Cardiac septum (tissue), 1 donor: ENCODE data around the gene PPFIBP1. TPM values are rescaled to one million over a fixed set of nuclear protein-coding genes. Genes with fewer than 3 reads are reported as not detected.

Experiments used
- DNase-seq: peaks from one replicate; pipeline ENCODE4 v3.0.0-alpha.2; 2020; ENCODE audit warnings: low spot score
- intact Hi-C: fragments of 100-400 bp; cut with DNase I; formaldehyde crosslinking; loops from one replicate; pipeline ENCODE4 v1.14.0; 2022
- total RNA-seq: library from RNA; stranded (reverse); fragmentation: NEBNext Ultra II Directional; extraction: Animal tissue kit (Norgen Biotek cat#: 25700); gene quantifications from one replicate; pipeline ENCODE4 v1.2.1, GENCODE V29; 2021
- donor health status: DM: no; HTN: no; CAD: no.

The PPFIBP1 gene
- total RNA-seq, 1 donor from 2014 or later, result 219 TPM

DNA sequence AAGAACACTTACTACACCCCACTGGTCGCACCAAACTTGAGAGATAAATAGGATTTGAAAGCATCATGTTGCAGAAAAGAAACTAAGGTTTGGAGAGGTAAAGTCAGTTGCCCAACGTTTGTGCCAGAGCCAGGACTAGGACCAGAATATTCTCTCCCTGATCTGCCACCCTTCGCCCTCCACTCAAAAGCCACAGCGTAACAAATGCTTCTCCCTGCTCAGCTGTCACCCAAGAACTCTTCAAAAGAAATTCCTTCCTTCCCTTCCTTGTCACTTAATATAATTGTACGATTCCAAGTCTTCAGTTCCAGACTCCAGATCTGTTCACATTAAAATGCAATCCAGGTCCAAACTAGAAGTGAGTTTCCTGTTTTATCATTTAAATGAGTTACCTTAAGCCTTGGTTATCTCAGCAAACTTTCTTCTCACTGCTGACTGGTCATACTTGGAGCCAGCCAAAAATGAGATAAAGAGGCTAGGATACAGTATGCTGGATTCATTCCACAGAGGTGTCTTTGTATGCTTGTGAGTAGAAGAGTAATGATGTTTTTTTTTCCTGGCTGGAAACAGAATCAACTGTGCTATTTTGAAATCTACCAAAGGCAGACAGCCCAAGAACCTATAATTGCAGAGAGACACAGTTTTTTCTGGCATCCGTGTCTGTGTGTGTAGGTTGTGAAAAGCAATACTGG is 12.8 kb upstream of the PPFIBP1 start:
- DNase-seq, result no peak
- intact Hi-C loops, result loop anchor here (5.0 kb wide), 1 partner anchor 41 kb away; no protein-coding TSS in a partner anchor

DNA sequence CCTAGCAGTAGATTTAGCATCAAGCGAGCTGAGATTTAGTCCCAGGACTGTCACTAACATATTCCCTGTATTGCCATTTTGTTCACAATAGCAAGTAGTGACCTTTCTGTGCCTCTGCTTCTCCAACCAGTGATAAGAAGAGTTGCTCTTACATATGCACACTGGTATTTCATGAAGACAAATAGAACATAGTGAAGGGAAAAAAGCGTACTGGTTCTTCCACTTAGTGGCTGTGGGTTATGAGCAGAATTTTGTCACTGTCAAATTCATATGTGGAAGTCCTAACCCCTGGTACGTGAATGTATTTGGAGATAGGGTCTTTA is 12.3 kb upstream of the PPFIBP1 start:
- intact Hi-C loops, result loop anchor here (5.0 kb wide), 1 partner anchor 41 kb away; no protein-coding TSS in a partner anchor
- no peak for DNase-seq

DNA sequence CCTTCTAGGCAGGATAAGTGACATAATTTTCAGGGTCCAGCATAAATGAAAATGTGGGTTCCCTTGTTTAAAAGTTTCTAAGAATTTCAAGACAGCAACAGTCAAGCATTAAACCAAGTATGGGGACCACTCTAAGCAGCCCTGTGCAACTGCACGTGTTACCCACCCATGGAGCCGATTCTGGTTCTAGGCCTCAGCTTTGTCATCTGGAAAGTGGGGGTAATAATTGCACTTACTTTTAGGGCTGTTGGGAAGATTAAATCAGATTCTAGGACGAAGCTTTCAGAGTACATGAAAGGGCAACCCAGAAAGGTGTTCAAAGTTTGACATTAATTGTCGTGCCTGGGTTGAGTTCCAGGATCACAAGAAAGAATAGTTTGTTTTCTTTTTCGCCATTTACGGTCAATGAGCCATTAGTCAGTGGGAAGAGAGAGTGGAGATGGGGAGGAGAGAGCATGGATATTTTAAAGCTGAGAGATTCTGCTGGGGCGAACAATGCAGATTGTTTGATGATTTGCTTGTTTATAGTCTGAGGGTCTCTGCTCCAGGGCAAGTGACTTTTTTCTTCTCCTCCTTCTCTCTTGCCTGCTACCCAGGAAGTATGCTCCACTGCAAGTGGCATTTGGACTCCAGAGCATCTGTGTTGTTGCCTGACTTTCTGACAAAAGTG is 10.7 kb upstream of the PPFIBP1 start:
- intact Hi-C loops, result loop anchor here (5.0 kb wide), 1 partner anchor 39 kb away; no protein-coding TSS in a partner anchor
- DNase-seq, result no peak

DNA sequence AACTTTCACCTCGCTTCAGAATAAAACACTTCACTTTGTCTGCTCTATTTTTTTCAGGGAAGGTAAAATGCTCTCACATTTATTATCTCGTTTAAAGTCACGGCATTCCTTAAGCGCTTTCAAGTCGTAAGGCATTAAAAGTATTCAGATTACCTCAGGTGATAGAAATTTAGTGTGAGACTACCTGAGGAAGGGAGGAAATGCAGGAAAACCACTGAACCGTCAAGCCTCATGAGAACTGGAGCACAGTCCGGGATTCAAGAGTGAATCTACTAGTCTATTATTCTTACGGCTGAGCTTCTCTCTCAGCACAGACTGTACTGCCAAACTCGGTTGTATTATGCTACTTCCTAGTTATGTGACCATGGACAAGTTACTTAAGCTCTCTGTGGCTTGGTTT is 8.3 kb upstream of the PPFIBP1 start:
- no peak for DNase-seq
- intact Hi-C loops, result no loop called here

DNA sequence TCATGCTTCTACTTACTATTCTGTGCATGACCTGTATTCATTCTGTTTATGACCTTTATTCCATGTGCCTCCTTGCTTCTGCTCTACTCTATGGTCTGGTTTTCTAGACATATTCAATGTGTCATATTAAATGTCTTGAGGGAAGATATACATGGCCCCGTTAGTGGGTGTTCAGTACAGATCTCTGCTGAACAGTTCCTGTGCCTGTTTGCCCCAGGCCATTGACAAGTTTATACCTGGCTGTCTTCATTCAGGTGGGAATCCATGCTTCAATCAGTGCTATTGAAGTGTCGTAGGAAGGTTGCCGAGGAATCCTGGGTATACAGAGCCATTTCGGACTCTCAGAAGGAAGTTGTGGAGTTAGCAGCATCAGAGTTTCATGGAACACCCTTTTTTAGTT is 7.4 kb upstream of the PPFIBP1 start:
- intact Hi-C loops, result no loop called here
- DNase-seq, result no peak

DNA sequence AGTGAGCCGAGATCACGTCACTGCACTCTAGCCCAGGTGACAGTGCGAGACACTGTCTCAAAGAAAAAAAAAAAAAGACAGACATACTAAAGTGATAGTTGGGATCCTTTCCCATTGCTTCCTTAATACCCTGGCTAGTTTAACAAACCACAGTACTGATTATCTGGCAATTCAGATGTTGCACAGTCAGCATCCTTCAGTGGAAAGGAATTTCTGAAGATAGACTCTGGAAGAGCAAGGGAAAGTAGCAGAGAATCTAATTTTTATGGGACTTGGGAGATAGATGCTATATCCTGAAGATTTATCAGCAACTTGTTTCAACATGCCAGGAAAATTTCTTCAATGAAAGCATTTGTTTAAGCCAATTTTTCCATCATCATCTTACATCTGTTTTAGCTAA is 6.5 kb upstream of the PPFIBP1 start:
- no peak for DNase-seq
- intact Hi-C loops, result no loop called here

DNA sequence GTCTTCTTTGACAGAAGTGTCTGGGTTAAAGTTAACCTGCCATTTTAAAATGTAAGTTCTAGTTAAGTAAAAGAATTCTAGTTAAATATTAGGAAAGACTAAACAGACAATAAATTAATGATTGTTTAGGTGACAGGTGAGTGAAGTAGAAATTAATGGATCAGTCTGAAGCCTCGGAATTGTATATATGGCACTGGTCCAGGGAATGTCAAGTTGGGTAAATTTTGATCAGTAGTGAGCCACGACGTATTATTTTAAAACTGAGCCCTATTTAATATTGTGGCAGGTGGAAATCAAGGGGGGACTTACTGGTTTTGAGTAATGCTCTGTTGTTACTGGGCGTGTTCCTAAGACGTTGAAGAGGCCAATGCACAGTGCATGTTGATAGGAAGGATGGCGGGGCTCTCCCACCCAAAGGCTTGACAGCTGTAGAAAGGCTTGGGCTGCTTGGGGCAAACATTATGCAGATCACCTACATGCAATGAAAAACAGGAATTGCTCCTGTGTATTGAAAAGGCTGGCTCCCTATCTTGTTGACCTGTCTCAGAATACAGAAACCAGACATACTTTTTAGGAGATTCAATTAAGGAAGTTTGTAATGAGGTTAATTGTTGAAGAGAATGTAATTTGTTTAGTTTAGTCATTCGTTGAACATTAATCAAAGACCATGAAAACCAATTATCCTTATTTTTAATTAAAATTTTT is 5.9 kb upstream of the PPFIBP1 start:
- intact Hi-C loops, result no loop called here
- DNase-seq, result no peak

DNA sequence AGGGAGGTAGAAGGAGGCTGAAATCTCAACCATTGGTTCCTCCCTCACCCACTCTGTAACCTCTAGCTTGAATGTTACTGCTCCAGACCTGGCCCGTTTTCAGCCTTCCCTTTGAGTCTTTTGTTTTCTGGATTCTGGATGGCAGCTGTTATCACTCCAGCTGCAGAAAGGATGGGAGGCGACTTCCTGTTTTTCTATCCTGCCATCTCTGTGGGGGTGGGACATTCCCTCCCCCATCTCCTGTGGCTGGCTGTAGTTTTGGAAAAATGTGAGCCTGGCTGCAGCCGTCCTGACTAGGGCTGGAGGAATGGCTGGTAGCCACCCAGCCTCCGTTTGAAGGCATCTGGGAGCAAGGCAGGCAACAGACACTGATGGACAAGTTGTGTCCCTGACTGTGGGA is 2.9 kb upstream of the PPFIBP1 start:
- no peak for DNase-seq
- intact Hi-C loops, result loop anchor here (5.0 to 10.0 kb wide), 3 partner anchors 54 to 84 kb away; no protein-coding TSS in a partner anchor

DNA sequence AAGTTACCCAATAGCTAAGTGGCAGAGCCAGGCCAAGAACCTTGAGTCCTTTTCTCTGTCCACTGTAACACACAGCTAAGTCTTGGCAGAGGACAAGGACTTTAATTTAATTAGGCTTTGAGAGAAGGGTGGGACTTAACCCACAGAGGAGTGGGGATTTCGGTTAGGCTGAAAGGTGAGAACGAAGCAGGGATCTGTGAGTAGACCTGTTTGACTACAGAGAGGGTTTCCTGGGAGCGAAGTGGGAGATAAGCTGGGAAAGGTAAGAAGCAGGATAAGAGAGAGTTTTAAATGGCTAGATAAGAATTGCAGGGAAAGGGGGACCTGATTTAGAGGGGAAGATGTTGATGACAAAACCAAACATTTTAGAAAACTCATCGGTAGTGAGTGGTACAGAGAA is 2.0 kb upstream of the PPFIBP1 start:
- no peak for DNase-seq
- intact Hi-C loops, result loop anchor here (5.0 to 10.0 kb wide), 3 partner anchors 53 to 85 kb away; no protein-coding TSS in a partner anchor

DNA sequence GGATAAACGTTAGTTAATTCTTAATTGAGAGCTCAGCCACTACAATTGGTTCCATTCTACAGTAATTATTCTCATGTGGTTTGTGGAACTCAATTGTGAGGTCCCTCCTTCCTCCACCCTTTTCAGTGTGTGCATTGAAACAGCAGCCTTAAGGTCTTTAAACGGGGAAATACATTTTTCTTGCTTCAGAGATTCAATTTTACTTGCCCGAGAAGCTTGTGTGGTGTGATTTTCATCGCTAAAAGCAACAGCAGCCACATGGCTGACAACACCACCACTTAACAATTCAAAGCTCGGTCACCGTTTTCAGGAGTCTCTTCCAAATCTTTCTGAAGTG is 733 bp upstream of the PPFIBP1 start:
- DNase-seq, result no peak
- intact Hi-C loops, result loop anchor here (5.0 to 10.0 kb wide), 3 partner anchors 52 to 86 kb away; no protein-coding TSS in a partner anchor

DNA sequence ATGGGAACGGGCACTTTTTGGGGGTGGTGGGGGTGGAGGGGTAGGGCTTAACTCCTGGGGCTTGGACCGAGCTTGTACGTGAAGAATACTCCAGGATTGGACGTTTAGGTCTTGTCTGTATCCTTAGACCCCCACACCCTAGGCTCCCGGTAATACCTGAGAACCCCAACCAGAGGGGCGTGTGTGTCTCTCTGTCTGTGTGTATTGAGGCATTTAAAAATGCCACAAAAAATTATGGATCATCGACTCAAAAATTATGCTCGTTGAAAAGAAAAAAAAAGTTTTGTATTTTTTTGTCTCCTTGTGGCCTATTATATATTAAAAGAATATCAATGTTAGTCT is 459 bp downstream of the PPFIBP1 start:
- no peak for DNase-seq
- intact Hi-C loops, result loop anchor here (2.0 to 10.0 kb wide), 5 partner anchors 26 to 110 kb away; no protein-coding TSS in a partner anchor

DNA sequence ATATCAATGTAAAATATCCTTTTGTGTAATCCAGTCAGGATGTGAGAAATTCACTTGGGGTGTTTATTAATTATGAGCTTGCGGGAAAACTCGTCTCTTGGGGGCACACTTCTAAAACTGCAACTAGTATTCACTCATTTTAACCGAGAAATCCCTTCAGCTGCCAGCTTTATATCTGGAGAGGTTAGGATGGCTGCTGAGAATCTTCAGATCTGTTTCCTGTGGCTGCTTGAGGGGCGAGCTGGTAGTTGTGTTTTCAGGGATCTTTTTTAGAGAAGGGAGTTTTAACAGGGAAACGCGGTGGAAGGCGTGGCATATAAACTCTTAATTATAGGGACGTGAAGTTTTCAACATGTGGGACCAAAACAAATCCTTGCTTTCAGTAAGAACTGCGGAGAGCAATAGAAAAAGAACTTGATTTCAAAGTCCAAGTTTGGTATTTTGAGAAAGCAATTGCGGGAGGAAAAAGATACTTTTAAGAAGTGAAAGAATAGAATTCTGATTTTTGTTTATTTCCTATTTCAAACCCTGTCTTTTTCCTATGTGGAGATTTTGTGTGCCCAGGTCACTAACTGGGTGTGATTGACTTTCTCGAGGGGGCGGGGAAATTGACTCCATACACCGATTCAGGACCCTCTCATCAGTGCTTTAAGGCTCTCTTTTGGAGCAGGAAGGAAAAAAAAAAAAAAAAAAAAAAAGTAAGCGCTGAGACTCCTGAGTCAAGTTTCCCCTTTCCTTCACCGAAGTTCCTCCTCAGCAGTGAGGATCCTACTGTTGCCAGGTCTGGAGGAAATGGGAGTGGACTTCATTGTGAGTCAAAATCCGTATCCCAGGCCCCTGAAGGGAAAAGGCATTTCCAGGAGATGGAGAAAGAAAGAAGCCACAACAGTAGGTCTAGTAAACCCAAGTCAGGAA is 1.1 kb downstream of the PPFIBP1 start:
- intact Hi-C loops, result loop anchor here (2.0 to 10.0 kb wide), 5 partner anchors 26 to 110 kb away; no protein-coding TSS in a partner anchor

DNA sequence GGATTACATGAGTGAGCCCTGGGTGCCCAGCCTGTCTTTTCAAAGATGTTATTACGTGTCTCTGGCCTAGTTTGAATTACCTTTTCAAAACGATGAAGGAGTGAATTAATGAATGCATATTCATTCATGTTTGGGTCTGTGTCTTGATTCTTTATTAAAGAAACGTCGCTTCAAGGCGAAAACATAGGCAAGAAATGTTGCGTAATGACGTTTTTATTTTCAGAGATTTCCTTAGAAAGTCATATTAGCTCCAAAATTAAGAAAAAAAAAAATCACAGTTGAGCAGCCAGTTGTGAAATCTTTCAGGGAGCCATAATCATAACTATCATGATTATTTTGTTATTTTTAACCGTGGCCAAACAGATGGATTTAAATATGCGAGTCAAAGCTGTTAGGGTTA is 3.5 kb downstream of the PPFIBP1 start:
- no peak for DNase-seq

More for the DNA sequence above, 1.1 kb downstream of the PPFIBP1 start:
- DNase-seq, result no peak

DNA sequence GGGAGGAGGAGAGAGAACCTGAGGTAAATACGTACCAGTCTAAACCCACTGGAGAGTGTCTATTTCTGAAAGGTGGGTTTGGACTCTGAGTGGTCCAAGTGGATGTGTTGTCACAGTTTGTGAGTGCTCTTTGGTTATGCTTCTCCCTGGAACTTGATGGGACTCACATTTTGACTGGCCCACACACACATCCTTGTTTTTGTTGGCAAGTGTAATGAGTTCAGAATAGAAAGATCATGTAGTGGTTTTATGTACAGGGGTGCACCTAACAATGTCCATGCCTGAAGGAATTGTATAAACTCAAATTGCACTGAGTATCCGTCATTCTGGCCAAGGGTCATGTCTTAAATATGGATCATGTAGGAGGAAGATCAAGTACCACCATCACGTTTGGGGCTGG is 4.8 kb downstream of the PPFIBP1 start:
- intact Hi-C loops, result loop anchor here (10.0 kb wide), 1 partner anchor 46 kb away; no protein-coding TSS in a partner anchor
- no peak for DNase-seq

More for the DNA sequence above, 3.5 kb downstream of the PPFIBP1 start:
- intact Hi-C loops, result loop anchor here (10.0 kb wide), 1 partner anchor 47 kb away; no protein-coding TSS in a partner anchor

DNA sequence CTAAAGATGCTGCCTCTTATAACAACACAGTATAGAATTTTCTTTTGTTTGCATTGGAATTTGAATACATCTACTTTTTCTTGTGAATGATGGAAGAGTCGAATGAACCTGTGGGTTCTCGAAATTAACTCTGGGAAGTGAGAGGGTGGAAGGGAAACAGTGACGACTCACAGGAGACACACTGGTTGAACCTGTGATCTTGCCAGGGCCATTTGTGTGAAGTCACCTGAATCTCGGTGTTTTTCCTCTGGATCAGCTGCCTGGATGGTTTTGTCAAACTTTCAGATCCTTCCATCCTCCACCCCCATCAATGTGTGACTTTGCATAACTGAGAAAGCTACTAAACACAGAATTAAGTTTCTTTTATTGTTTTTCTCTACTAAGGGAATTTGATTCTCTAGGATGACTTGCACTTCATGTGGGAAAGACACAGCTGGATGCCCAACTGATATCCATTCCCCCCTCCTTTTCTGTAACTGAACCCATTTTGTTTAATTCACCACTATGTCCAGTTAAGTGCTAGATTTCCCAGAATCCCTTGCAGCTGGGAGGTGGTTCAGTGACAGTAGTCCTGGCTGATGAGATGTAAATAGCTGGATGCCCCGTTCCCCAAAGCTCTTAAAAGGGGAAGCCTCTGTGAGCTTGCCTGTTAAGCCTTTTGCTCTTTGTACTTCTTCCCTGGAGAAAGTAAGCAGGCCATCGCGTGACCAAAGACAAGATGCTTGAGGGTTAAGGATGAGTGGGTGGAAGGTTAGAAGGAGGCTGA is 6.3 kb downstream of the PPFIBP1 start:
- intact Hi-C loops, result no loop called here
- no peak for DNase-seq

DNA sequence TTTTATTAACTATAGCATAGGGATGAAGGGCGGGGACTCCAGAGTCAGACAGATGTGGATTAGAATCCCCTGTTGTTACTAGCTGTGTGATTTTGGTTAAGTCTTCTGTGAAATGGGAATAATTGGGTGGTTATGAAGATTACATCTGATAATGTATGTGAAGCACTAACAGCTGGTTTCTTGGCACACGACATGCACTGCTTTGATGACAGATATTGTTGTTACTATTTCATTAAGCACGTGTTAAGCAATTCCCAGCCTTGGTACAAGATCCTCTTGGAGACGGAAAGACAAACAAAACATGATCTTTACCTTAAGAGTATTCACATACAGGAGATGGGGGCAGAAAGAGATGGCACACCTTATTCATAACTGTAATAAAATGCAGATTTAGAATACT is 7.9 kb downstream of the PPFIBP1 start:
- intact Hi-C loops, result no loop called here
- DNase-seq, result no peak

DNA sequence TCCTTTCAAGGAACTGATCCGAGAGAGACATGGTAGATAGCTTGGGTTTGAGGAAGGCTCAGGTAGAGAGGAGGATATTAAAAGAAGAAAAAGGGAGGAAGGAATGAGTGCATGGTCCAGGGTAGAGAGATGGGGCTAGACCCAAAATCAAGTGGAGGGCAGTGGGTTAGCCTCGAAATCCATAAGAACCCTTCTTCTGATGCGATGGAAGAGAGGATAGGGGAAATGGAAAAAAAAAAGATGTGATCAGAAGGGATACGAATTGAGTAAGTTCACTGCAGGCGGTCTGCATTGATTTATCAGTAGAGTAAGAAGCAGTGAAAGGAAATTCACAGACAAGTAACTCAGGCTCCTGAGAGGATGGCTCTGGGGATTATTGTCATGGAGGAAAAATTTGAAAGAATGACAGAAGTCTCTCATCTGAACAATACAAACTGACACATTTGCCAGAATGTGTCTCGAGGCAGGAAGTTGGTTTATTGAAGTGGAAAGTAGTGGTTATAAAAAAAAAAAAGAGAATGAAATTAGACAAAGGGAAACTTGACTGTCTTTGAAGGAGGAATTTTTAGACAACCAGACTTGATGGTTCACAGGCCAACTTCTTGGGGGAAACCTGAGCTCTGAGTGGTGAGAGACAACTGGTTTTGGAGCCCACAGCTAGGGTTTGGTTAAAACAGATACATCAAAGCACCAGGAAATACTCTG is 10.2 kb downstream of the PPFIBP1 start:
- intact Hi-C loops, result no loop called here
- no peak for DNase-seq

DNA sequence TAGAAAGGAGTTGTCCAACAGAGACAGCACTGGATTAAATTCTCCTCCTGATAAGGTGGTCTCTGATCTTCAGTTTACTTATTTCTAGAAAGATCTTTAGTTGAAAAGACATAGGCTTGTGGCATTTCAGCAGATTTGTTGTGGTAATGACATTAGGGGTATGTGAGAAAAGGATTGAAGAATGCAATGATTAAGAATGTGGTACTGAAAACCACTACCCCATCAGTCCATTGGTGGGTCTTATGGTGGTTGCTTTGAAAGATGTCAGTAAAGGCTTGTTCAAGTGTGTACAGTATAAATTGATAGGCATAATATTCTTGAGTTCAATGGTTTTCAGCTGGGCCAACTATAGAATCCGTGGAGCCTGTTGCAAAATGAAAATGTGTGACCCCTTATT is 10.8 kb downstream of the PPFIBP1 start:
- DNase-seq, result no peak
- intact Hi-C loops, result no loop called here
